ENCODE data around the gene FSHR.

DNA sequence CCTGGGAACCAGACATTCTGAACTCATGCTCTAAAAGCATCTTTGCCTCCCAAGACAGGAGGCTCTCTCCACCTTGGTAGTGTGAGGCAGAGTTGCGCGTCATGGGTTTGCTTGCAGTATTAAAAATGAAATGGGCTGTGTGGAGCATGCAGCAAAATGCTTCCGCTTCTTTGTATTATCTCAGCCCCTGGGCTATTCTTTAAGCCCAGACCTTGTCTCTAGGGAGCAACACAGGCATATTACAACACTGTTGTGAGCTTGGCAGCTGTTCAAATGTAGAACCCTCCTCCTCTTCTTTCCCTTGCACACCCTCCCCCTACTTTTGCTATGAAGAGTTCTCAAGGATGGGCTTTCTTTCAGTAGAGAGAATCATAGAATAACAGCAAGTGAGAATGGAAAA is 213.7 kb downstream of the FSHR start:
- no peak for TF ChIP-seq CTCF (optimal IDR thresholded peaks at IDR 0.05 in 1 of 3, IDR thresholded peaks at IDR 0.05 in 1 of 3, conservative IDR thresholded peaks at IDR 0.05 in 1 of 3; ENCODE audit: extremely low read depth in 1 of 3, insufficient read depth in 2 of 3, low read length in 3 of 3)
- no peak for TF ChIP-seq EZH2 (IDR thresholded peaks at IDR 0.05; ENCODE audit: low read length)
